ENCODE measurements around the gene ENO2.

DNA sequence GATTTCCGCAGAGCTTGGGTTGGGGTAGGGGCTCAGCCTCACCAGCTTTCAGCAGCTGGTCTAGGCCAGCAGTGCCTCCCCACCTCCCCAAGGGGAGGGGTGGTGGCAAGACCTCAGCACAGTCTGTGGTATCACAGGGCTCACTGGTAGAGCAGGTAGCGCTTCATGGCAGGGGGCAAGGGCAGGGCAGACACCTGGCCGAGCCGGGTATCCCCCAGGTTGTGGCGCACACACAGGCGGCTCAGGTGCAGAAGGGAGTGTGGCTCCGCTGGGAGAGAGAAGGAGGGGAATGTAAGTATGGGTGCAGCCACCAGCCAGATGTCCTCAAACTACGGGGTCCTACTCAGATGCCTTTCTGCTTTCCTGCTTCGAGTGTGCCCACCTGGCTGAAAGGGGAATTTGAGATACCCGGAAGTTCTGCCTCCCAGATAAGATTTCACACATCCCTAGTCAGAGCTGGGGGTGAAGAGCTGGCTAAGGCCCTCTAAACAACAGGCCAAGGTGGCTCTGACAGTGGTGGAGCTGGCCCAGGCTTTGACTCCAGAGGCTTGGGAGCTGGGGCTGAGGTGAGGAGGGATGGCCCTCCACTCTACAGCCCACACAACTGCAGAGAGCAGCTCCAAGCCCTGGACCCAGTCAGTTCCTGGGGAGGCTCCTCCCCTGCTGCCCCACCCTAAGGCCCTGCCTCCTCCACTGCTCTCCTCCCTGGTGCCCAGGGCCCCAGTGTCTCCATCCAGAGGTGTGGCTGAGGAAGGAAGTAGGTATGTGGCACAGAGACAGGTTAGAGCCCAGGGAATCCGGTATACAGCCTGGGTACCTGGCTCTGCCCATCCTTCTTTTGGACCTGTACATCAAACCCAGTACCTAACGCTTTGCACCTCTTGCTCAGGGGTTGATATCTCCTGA lies 43.1 kb upstream of the ENO2 start:
- TF ChIP-seq, protein P1, sequence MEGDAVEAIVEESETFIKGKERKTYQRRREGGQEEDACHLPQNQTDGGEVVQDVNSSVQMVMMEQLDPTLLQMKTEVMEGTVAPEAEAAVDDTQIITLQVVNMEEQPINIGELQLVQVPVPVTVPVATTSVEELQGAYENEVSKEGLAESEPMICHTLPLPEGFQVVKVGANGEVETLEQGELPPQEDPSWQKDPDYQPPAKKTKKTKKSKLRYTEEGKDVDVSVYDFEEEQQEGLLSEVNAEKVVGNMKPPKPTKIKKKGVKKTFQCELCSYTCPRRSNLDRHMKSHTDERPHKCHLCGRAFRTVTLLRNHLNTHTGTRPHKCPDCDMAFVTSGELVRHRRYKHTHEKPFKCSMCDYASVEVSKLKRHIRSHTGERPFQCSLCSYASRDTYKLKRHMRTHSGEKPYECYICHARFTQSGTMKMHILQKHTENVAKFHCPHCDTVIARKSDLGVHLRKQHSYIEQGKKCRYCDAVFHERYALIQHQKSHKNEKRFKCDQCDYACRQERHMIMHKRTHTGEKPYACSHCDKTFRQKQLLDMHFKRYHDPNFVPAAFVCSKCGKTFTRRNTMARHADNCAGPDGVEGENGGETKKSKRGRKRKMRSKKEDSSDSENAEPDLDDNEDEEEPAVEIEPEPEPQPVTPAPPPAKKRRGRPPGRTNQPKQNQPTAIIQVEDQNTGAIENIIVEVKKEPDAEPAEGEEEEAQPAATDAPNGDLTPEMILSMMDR (IDR thresholded peaks at IDR 0.05) = no peak
- no peak for TF ChIP-seq POLR2A (IDR thresholded peaks at IDR 0.05)

Data from esophagus squamous epithelium (tissue), 4 donors.